ENCODE results near the gene MS4A10. TPM values are rescaled to one million over a fixed set of nuclear protein-coding genes. Genes with fewer than 3 reads are reported as not detected.

The MS4A10 gene
- total and polyA plus RNA-seq, 9 donors, result 0.36 TPM; not detected in 8

- 88 to 97% (median 93%) methylated on average over 4 of the region's 4 CpGs for WGBS, 3 donors
- intact Hi-C loops (cut with DNase I), result loop anchor here in 1 of 4 donors (10.0 kb wide), 1 partner anchor 364 kb away; no protein-coding TSS in a partner anchor
- no peaks in the 10 kb centered on the region for H3K36me3 ChIP-seq
- DNase-seq, result no peak
- no peaks in the 10 kb centered on the region for H3K27me3 ChIP-seq
- H3K9me3 ChIP-seq, result no peaks in the 10 kb centered on the region
- TF ChIP-seq CTCF (IDR thresholded peaks at IDR 0.05) (no peak), EP300 (IDR thresholded peaks at IDR 0.05) (no peak), POLR2A (IDR thresholded peaks at IDR 0.05) (no peak)
- no peaks in the 10 kb centered on the region for H3K4me1 ChIP-seq (ENCODE audit: insufficient read depth)
- H3K4me3 ChIP-seq, result no peak overlapping the region
- no peak overlapping the region for H3K27ac ChIP-seq
Observed at GRCh38 chr11:60771146-60771545, 14.0 kb upstream of the MS4A10 start.

DNA sequence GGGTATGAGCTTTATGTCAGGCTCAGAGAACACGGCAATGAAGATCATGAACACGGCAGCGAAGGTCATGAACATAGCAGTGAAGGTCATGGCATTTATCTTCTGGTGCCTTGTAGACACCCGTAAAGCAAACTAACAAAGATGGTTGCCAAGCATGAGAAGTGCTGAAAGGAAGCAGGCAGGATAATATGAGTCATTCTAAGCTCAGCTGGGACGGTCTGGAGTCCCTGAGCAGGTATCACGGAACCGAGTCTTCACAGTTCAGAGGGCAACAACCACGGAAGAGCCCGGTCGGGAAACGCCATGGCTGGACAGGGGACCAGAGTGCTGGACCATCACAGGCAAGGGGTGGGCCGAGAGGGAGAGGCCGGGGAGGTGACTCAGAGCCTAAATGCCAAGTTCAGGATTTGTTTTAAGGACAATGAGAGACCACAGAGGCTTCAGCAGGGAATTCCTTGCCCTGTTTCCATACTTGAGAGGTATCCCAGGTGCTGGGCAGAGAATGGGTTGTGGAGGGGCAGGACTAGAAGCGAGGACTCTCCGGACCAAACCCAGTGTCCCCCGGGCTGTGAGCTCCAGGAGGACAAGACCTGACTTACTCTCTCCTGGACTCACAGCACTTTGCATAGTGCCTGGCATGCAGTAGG, 13.1 kb upstream of the MS4A10 start:
- WGBS, 3 donors, result 79 to 84% (median 81%) methylated on average over 16 of the region's 16 CpGs
- no peak for TF ChIP-seq POLR2A (IDR thresholded peaks at IDR 0.05)
- TF ChIP-seq CTCF (IDR thresholded peaks at IDR 0.05), result no peak
- TF ChIP-seq EP300 (IDR thresholded peaks at IDR 0.05), result no peak
- Histone ChIP-seq H3K36me3 (no peaks in the 10 kb centered on the region), H3K27me3 (no peaks in the 10 kb centered on the region), H3K4me1 (ENCODE audit: insufficient read depth) (no peaks in the 10 kb centered on the region), H3K4me3 (no peak overlapping the region), H3K27ac (no peak overlapping the region), H3K9me3 (no peaks in the 10 kb centered on the region)
- DNase-seq, result no peak
- intact Hi-C loops (cut with DNase I), result loop anchor here in 1 of 4 donors (10.0 kb wide), 1 partner anchor 363 kb away; no protein-coding TSS in a partner anchor

DNA sequence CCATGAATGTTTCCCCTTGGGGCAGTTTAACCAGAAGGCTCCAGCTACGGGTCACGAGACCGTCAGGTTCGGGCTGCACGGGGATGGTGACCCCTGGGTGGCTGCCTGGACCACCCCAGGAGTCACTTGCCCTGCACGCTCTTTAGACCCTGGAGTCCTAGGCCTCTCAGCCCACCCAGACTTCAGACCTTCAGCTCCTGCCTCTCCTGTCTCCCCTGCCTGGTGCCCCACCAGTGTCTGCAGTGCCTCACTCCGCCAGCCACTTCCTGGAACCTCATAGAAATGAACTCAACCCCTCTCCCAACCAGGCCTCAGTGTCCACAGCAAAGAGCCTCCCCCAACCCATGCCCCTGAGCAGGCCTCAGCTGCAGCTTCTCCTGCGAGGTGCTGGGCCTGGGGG, 12.5 kb upstream of the MS4A10 start:
- intact Hi-C loops (cut with DNase I), result loop anchor here in 1 of 4 donors (10.0 kb wide), 1 partner anchor 362 kb away; no protein-coding TSS in a partner anchor
- Histone ChIP-seq H3K4me1 (ENCODE audit: insufficient read depth) (no peaks in the 10 kb centered on the region), H3K27ac (no peak overlapping the region), H3K36me3 (no peaks in the 10 kb centered on the region), H3K9me3 (no peaks in the 10 kb centered on the region), H3K27me3 (no peaks in the 10 kb centered on the region), H3K4me3 (no peak overlapping the region)
- TF ChIP-seq CTCF (IDR thresholded peaks at IDR 0.05), result no peak
- no peak for TF ChIP-seq EP300 (IDR thresholded peaks at IDR 0.05)
- TF ChIP-seq POLR2A (IDR thresholded peaks at IDR 0.05), result no peak
- DNase-seq, result no peak
- WGBS, 3 donors, result 82 to 87% (median 86%) methylated on average over 8 of the region's 8 CpGs

- TF ChIP-seq EP300 (IDR thresholded peaks at IDR 0.05), result no peak
- TF ChIP-seq CTCF (IDR thresholded peaks at IDR 0.05), result no peak
- TF ChIP-seq POLR2A (IDR thresholded peaks at IDR 0.05), result no peak
- 79 to 87% (median 82%) methylated on average over 13 of the region's 13 CpGs for WGBS, 3 donors
- Histone ChIP-seq H3K36me3 (no peaks in the 10 kb centered on the region), H3K27ac (no peak overlapping the region), H3K9me3 (no peaks in the 10 kb centered on the region), H3K27me3 (no peaks in the 10 kb centered on the region), H3K4me1 (ENCODE audit: insufficient read depth) (no peaks in the 10 kb centered on the region), H3K4me3 (no peak overlapping the region)
- DNase-seq, result no peak
- intact Hi-C loops (cut with DNase I), result loop anchor here in 1 of 4 donors (5.0 to 10.0 kb wide), 2 partner anchors 128 to 360 kb away; no protein-coding TSS in a partner anchor
Observed at GRCh38 chr11:60774726-60775125, 10.4 kb upstream of the MS4A10 start.
